ENCODE results near the gene PPP1R12B.
"Not testable (repeated sequence)": the region's sequence is repeated elsewhere in the genome, so short reads cannot be mapped to it uniquely, and the experiment has no call there.

DNA sequence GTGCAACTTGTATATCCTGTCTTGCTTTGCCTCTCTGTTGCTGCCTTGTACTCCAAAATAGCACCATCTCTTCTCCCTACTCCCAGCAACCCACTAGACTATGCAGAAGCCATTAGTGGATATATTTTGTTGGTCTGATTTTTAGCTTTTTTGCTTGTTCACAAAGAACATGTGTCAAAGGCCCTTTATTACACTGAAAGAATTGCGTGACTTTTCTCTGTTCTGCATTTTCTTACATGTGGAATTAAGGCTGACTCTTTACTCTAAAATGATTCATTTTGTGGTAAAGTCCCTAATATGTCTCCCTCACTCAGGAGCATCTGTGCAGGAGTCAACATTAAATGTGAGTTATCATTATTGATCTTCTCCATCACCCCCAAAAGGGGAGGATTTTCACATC, 182.2 kb downstream of the PPP1R12B start:
- TF ChIP-seq, protein P1, sequence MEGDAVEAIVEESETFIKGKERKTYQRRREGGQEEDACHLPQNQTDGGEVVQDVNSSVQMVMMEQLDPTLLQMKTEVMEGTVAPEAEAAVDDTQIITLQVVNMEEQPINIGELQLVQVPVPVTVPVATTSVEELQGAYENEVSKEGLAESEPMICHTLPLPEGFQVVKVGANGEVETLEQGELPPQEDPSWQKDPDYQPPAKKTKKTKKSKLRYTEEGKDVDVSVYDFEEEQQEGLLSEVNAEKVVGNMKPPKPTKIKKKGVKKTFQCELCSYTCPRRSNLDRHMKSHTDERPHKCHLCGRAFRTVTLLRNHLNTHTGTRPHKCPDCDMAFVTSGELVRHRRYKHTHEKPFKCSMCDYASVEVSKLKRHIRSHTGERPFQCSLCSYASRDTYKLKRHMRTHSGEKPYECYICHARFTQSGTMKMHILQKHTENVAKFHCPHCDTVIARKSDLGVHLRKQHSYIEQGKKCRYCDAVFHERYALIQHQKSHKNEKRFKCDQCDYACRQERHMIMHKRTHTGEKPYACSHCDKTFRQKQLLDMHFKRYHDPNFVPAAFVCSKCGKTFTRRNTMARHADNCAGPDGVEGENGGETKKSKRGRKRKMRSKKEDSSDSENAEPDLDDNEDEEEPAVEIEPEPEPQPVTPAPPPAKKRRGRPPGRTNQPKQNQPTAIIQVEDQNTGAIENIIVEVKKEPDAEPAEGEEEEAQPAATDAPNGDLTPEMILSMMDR (conservative IDR thresholded peaks at IDR 0.05): not testable (repeated sequence)
- TF ChIP-seq EZH2 (IDR thresholded peaks at IDR 0.05; ENCODE audit: low read depth): not testable (repeated sequence)
